CD14-positive monocyte (primary cell): Measurements from ENCODE around the gene CLDN22. TPM values are rescaled to one million over a fixed set of nuclear protein-coding genes. Genes with fewer than 3 reads are reported as not detected.

ENCODE experiments used
- DNase-seq, 3 donors: peaks; one replicate each; pipeline ENCODE4 v3.0.0-alpha.2; 2011 to 2022
- H2AFZ ChIP-seq: 2 replicates; pipeline ENCODE4 v1.6.0; 2012; ENCODE audit warnings: mild to moderate bottlenecking, low read depth, low read length, inconsistent platforms; ENCODE audit not compliant: insufficient read depth, poor library complexity, severe bottlenecking
- H3K27ac ChIP-seq, 2 donors: 1 replicate in 1 of 2; 2 replicates in 1 of 2; pipeline ENCODE4 v1.5.1; 2012 to 2013; ENCODE audit warnings: low read length in 2 of 2, control low read depth in 1 of 2, inconsistent platforms in 1 of 2, low read depth in 1 of 2, mild to moderate bottlenecking in 1 of 2
- H3K27me3 ChIP-seq, 2 donors: one replicate each; pipeline versions ENCODE4 v1.6.0 to v1.6.1; 2011 to 2013; ENCODE audit warnings: low read length in 2 of 2; ENCODE audit not compliant: control insufficient read depth in 2 of 2, insufficient read depth in 2 of 2
- H3K36me3 ChIP-seq, 2 donors: replicated peaks in 1 of 2; 1 replicate in 1 of 2; 2 replicates in 1 of 2; pipeline versions ENCODE4 v1.5.1 to v1.6.1; 2012 to 2013; ENCODE audit warnings: low read length in 2 of 2, control low read depth in 1 of 2, inconsistent platforms in 1 of 2, mild to moderate bottlenecking in 1 of 2; ENCODE audit not compliant: insufficient read depth in 2 of 2, control insufficient read depth in 1 of 2
- H3K4me1 ChIP-seq, 2 donors: 1 replicate in 1 of 2; 2 replicates in 1 of 2; pipeline versions ENCODE4 v1.5.1 to v1.6.1; 2012 to 2013; ENCODE audit warnings: low read length in 2 of 2, control low read depth in 1 of 2, inconsistent platforms in 1 of 2, mild to moderate bottlenecking in 1 of 2, moderate library complexity in 1 of 2; ENCODE audit not compliant: insufficient read depth in 2 of 2, control insufficient read depth in 1 of 2
- H3K4me2 ChIP-seq: replicated peaks from 2 replicates; pipeline ENCODE3; 2012; ENCODE audit warnings: low read length, moderate library complexity, mild to moderate bottlenecking; ENCODE audit not compliant: poor library complexity, severe bottlenecking; ENCODE audit errors: extremely low read depth
- H3K4me3 ChIP-seq, 3 experiments: fragments of 200-600 bp in 1 of 3; sonication (generic) in 1 of 3; replicated peaks in 1 of 3; 1 replicate in 2 of 3; 2 replicates in 1 of 3; pipeline ENCODE4 v1.5.1; 2011 to 2013; ENCODE audit warnings: low read length in 3 of 3, mild to moderate bottlenecking in 3 of 3, control low read depth in 2 of 3, low read depth in 2 of 3, inconsistent platforms in 1 of 3, moderate library complexity in 1 of 3
- H3K79me2 ChIP-seq: 2 replicates; pipeline ENCODE4 v1.6.0; 2012; ENCODE audit warnings: mild to moderate bottlenecking, control low read depth, inconsistent platforms, low read length, moderate library complexity; ENCODE audit not compliant: insufficient read depth
- H3K9ac ChIP-seq: 2 replicates; pipeline ENCODE4 v1.6.0; 2017; ENCODE audit warnings: low read length, mild to moderate bottlenecking; ENCODE audit not compliant: insufficient read depth, poor library complexity, severe bottlenecking
- H3K9me3 ChIP-seq, 2 donors: replicated peaks in 1 of 2; 1 replicate in 1 of 2; 2 replicates in 1 of 2; pipeline versions ENCODE4 v1.5.1 to v1.6.1; 2012 to 2013; ENCODE audit warnings: low read length in 2 of 2, control low read depth in 1 of 2; ENCODE audit not compliant: control insufficient read depth in 1 of 2, insufficient read depth in 1 of 2
- H4K20me1 ChIP-seq: 2 replicates; pipeline ENCODE4 v1.6.0; 2012; ENCODE audit warnings: mild to moderate bottlenecking, low read length, control low read depth, moderate library complexity; ENCODE audit not compliant: insufficient read depth
- H3K27ac Mint-ChIP-seq, 7 donors: one replicate each; pipeline ENCODE4 v1.8.0; 2020; ENCODE audit warnings: mild to moderate bottlenecking in 7 of 7, mixed read lengths in 7 of 7, moderate library complexity in 6 of 7, inconsistent platforms in 2 of 7
- H3K27me3 Mint-ChIP-seq, 3 donors: one replicate each; pipeline ENCODE4 v1.8.0; 2021 to 2022; ENCODE audit warnings: low read depth in 3 of 3, mild to moderate bottlenecking in 3 of 3, mixed read lengths in 3 of 3, moderate library complexity in 3 of 3, inconsistent platforms in 1 of 3
- H3K36me3 Mint-ChIP-seq, 2 donors: one replicate each; pipeline ENCODE4 v1.8.0; 2020; ENCODE audit warnings: mixed read lengths in 2 of 2, inconsistent platforms in 1 of 2, mild to moderate bottlenecking in 1 of 2
- H3K4me1 Mint-ChIP-seq: one replicate; pipeline ENCODE4 v1.8.0; 2020; ENCODE audit warnings: mild to moderate bottlenecking, mixed read lengths
- H3K4me3 Mint-ChIP-seq, 2 donors: one replicate each; pipeline ENCODE4 v1.8.0; 2020; ENCODE audit warnings: mild to moderate bottlenecking in 2 of 2, mixed read lengths in 2 of 2, moderate library complexity in 1 of 2
- H3K9me3 Mint-ChIP-seq, 7 donors: one replicate each; pipeline ENCODE4 v1.8.0; 2020 to 2022; ENCODE audit warnings: mixed read lengths in 7 of 7, mild to moderate bottlenecking in 6 of 7, moderate library complexity in 6 of 7, inconsistent platforms in 2 of 7
- CTCF ChIP-seq: fragments of 200-600 bp; IDR thresholded peaks from one replicate; pipeline ENCODE4 v1.8.0; 2022; ENCODE audit warnings: antibody characterized with exemption, mild to moderate bottlenecking
- WGBS: methylation state at CpG from one replicate; pipeline ENCODE4 v1.1.5; 2013; ENCODE audit warnings: missing lambda C conversion rate; ENCODE audit not compliant: insufficient coverage; 5-methylcytosine and 5-hydroxymethylcytosine counted together
- intact Hi-C, 2 donors: fragments of 100-400 bp; cut with micrococcal nuclease; formaldehyde crosslinking; loops; one replicate each; pipeline versions ENCODE4 v1.15.0 to v1.15.1; 2023
- polyA plus RNA-seq, 3 donors: library from polyadenylated mRNA; depleted of rRNA in 1 of 3; unstranded in 2 of 3; stranded (reverse) in 1 of 3; fragments of 300-500 nt in 2 of 3; fragments of >200 nt in 1 of 3; fragmentation: Illumina TruSeq in 2 of 3; gene quantifications; 1 replicate in 2 of 3; 2 replicates in 1 of 3; pipeline ENCODE4 v1.2.3, GENCODE V29; 2012 to 2021

Gene CLDN22
- polyA plus RNA-seq, 3 donors: not detected

- H3K4me1 Mint-ChIP-seq: no peaks in the 10 kb centered on the region
- TF ChIP-seq CTCF: no peak
- H3K27me3 Mint-ChIP-seq: no peaks in the 10 kb centered on the region
- no peak overlapping the region for H3K9ac ChIP-seq
- no peak overlapping the region for H3K27ac ChIP-seq
- H3K9me3 ChIP-seq: no peaks in the 10 kb centered on the region
- H3K9me3 Mint-ChIP-seq: no peaks in the 10 kb centered on the region
- H3K36me3 Mint-ChIP-seq: peaks cover 7 to 8% of the 10 kb centered on the region in 2 donors
- no peaks in the 10 kb centered on the region for H3K36me3 ChIP-seq
- H3K79me2 ChIP-seq: no peaks in the 10 kb centered on the region
- DNase-seq: no peak
- H3K27ac Mint-ChIP-seq: no peak overlapping the region
- H2AFZ ChIP-seq: no peak overlapping the region
- H3K4me3 ChIP-seq: no peak overlapping the region
- H4K20me1 ChIP-seq: no peaks in the 10 kb centered on the region
- WGBS: 90% methylated on average over 2 of the region's 9 CpGs
- H3K4me3 Mint-ChIP-seq: no peak overlapping the region
- no peaks in the 10 kb centered on the region for H3K27me3 ChIP-seq
- intact Hi-C loops: no loop called here
- H3K4me1 ChIP-seq: no peaks in the 10 kb centered on the region
- H3K4me2 ChIP-seq: no peak overlapping the region
Measured at GRCh38 chr4:183268556-183268955, 51.5 kb downstream of the CLDN22 start.

Other genes starting within 250 kb of the CLDN22 start
- gene WWC2, start 221.0 kb downstream of the CLDN22 start, polyA plus RNA-seq: 1 to 10 TPM; 1.9 to 3.8 (median 2.9) TPM
- gene CLDN24, start 2.1 kb upstream of the CLDN22 start, polyA plus RNA-seq: not detected
- 1 to 10 TPM; 3.1 to 4.4 (median 3.7) TPM for gene CDKN2AIP, start 124.4 kb upstream of the CLDN22 start, polyA plus RNA-seq
- 10 to 100 TPM in 2 of 3 donors, 1 to 10 TPM in 1; 6.6 to 12.2 (median 10.5) TPM for gene ING2, start 184.8 kb upstream of the CLDN22 start, polyA plus RNA-seq